Measurements from ENCODE around the gene DLL4. TPM values are rescaled to one million over a fixed set of nuclear protein-coding genes. Genes with fewer than 3 reads are reported as not detected.

DLL4 gene
- total and polyA plus RNA-seq, 10 of the 15 experiments (the other 5 are each of a cell fraction or from before 2014, with no cell fraction given) = 0.04 to 0.16 (median 0.09) TPM; not detected in 6

- TF ChIP-seq SPI1 (IDR thresholded peaks at IDR 0.05; ENCODE audit: borderline replicate concordance, insufficient read depth, low read depth, low read length) = no peak
- TF ChIP-seq MEF2B (IDR thresholded peaks at IDR 0.05; ENCODE audit: partially characterized antibody, poor library complexity, severe bottlenecking) = no peak
- TF ChIP-seq POLR2A (IDR thresholded peaks at IDR 0.05; ENCODE audit: low read depth, low read length) = peak; percentile 78
- no peak for TF ChIP-seq PRDM15 (CRISPR knock-in tag; IDR thresholded peaks at IDR 0.05)
- TF ChIP-seq NFXL1 (IDR thresholded peaks at IDR 0.05; ENCODE audit: borderline replicate concordance) = no peak
- no peak for TF ChIP-seq IRF3 (IDR thresholded peaks at IDR 0.05)
- TF ChIP-seq BACH1 (IDR thresholded peaks at IDR 0.05; ENCODE audit: borderline replicate concordance) = no peak
- no peak for TF ChIP-seq ZNF24 (IDR thresholded peaks at IDR 0.05)
- TF ChIP-seq NR2C1 (IDR thresholded peaks at IDR 0.05) = no peak
- no peak for TF ChIP-seq ZBTB33 (IDR thresholded peaks at IDR 0.05)
- no peak for TF ChIP-seq ELK1 (IDR thresholded peaks at IDR 0.05; ENCODE audit: low read depth, low read length)
- TF ChIP-seq PKNOX1 (IDR thresholded peaks at IDR 0.05) = peak; percentile 97
- peak; percentile 29; the same call in 1 of the 2 replicates for TF ChIP-seq TCF12 (IDR thresholded peaks at IDR 0.05; ENCODE audit: low read depth, low read length)
- TF ChIP-seq SMC3 (IDR thresholded peaks at IDR 0.05; ENCODE audit: borderline replicate concordance, low read length) = no peak
- peak; percentile 61 for TF ChIP-seq TAF1 (IDR thresholded peaks at IDR 0.05; ENCODE audit: borderline replicate concordance, low read depth, low read length)
- TF ChIP-seq MAX (IDR thresholded peaks at IDR 0.05; ENCODE audit: low read depth, low read length) = peak; percentile 47; the same call in 1 of the 2 replicates
- TF ChIP-seq NFIC (IDR thresholded peaks at IDR 0.05; ENCODE audit: low read depth, low read length) = no peak
- peak; percentile 85 for TF ChIP-seq POLR2AphosphoS5 (IDR thresholded peaks at IDR 0.05; ENCODE audit: low read length)
Measured at GRCh38 chr15:40928821-40929659, at the start of gene DLL4 (continued).

Measured in GM12878 (cell line).